GM12878 (cell line): ENCODE data around the gene FAT1. TPM values are rescaled to one million over a fixed set of nuclear protein-coding genes. Genes with fewer than 3 reads are reported as not detected.

Experiments
- ATAC-seq: fragments of 200-7000 bp; cut with Tn5 transposase; 3 replicates; pipeline ENCODE4 v1.9.1; 2020; ENCODE audit warnings: mild to moderate bottlenecking, moderate library complexity
- BruUV-seq: library from RNA; stranded (reverse); fragments of 400-500 nt; replicated peaks from 2 replicates; lab custom pipeline; 2021; lab: Mats Ljungman, UMichigan
- CTCF ChIA-PET: fragments of 300-600 bp; sonication (Branson Sonifier 250); formaldehyde crosslinking; extraction: SDS; loops from one replicate; lab custom pipeline; 2021; ENCODE audit warnings: inconsistent platforms; lab: Yijun Ruan, JAX
- POLR2A ChIA-PET: fragments of 350-600 bp; formaldehyde crosslinking; extraction: SDS; loops from one replicate; lab custom pipeline; 2021; ENCODE audit warnings: inconsistent platforms; lab: Charles Lee
- RAD21 ChIA-PET: fragments of 300-600 bp; sonication (Branson Sonifier 250); formaldehyde crosslinking; loops from one replicate; lab custom pipeline; 2023; ENCODE audit warnings: antibody characterized with exemption; ENCODE audit not compliant: unreplicated experiment; lab: Charles Lee
- SMC1A ChIA-PET: fragments of 300-600 bp; sonication (Branson Sonifier 250); formaldehyde crosslinking; loops from one replicate; lab custom pipeline; 2023; ENCODE audit not compliant: unreplicated experiment, uncharacterized antibody; lab: Charles Lee
- DNase-seq: peaks from one replicate; pipeline ENCODE4 v3.0.0-alpha.2; 2011; ENCODE audit warnings: low read depth, low spot score
- FAIRE-seq: peaks from 3 replicates; lab custom pipeline; 2011; peaks lifted over from hg19 to GRCh38; lab: Jason Lieb, UNC
- H2AFZ ChIP-seq: 2 replicates; pipeline ENCODE4 v1.6.0; 2011; ENCODE audit warnings: low read depth, low read length, control low read depth; ENCODE audit not compliant: control insufficient read depth
- H3K27ac ChIP-seq: 2 replicates; pipeline ENCODE4 v1.5.1; 2011; ENCODE audit warnings: control low read depth; ENCODE audit not compliant: control insufficient read depth, insufficient read depth
- H3K27me3 ChIP-seq, 2 experiments: replicated peaks in 1 of 2; 2 replicates each; pipeline versions ENCODE4 v1.6.0 to v1.6.1; 2011; ENCODE audit warnings: low read length in 1 of 2; ENCODE audit not compliant: control insufficient read depth in 2 of 2, insufficient read depth in 2 of 2
- H3K36me3 ChIP-seq, 2 experiments: 2 replicates each; pipeline ENCODE4 v1.5.1; 2011; ENCODE audit warnings: low read length in 1 of 2; ENCODE audit not compliant: control insufficient read depth in 2 of 2, insufficient read depth in 2 of 2
- H3K4me1 ChIP-seq: 2 replicates; pipeline ENCODE4 v1.6.1; 2011; ENCODE audit warnings: mild to moderate bottlenecking, low read length, moderate library complexity, mixed read lengths; ENCODE audit not compliant: control insufficient read depth, insufficient read depth
- H3K4me2 ChIP-seq: 2 replicates; pipeline ENCODE4 v1.6.0; 2011; ENCODE audit warnings: control low read depth; ENCODE audit not compliant: control insufficient read depth, insufficient read depth
- H3K4me3 ChIP-seq: fragments of 200-600 bp; sonication (generic); 2 replicates; pipeline ENCODE4 v1.5.1; 2016
- H3K79me2 ChIP-seq: 2 replicates; pipeline ENCODE4 v1.6.0; 2011; ENCODE audit warnings: low read length; ENCODE audit not compliant: control insufficient read depth, insufficient read depth
- H3K9ac ChIP-seq: 2 replicates; pipeline ENCODE4 v1.8.0; 2011; ENCODE audit warnings: low read length, control low read depth, mixed read lengths; ENCODE audit not compliant: control insufficient read depth, insufficient read depth
- H3K9me3 ChIP-seq: replicated peaks from 3 replicates; pipeline ENCODE4 v1.5.1; 2011; ENCODE audit warnings: mild to moderate bottlenecking, low read length; ENCODE audit not compliant: control insufficient read depth, insufficient read depth
- H4K20me1 ChIP-seq: 2 replicates; pipeline ENCODE4 v1.6.0; 2011; ENCODE audit not compliant: control insufficient read depth, insufficient read depth
- BACH1 ChIP-seq: fragments of 450-650 bp; IDR thresholded peaks from 2 replicates; pipeline ENCODE4 v1.6.1; 2017; ENCODE audit warnings: mild to moderate bottlenecking, borderline replicate concordance
- DPF2 ChIP-seq: fragments of 450-650 bp; IDR thresholded peaks from 2 replicates; pipeline ENCODE4 v1.6.1; 2017; ENCODE audit warnings: mild to moderate bottlenecking
- EED ChIP-seq: sonication (generic); IDR thresholded peaks from 2 replicates; pipeline ENCODE4 v1.6.1; 2016; ENCODE audit warnings: antibody characterized with exemption, low read depth
- ETV6 ChIP-seq, 2 experiments: fragments of 450-650 bp in 1 of 2; IDR thresholded peaks in 1 of 2; conservative IDR thresholded peaks in 1 of 2; 2 replicates each; pipeline ENCODE4 v1.6.1; 2014; ENCODE audit warnings: antibody characterized with exemption in 1 of 2, borderline replicate concordance in 1 of 2, low read depth in 1 of 2, mild to moderate bottlenecking in 1 of 2, moderate library complexity in 1 of 2
- EZH2 ChIP-seq: IDR thresholded peaks from 2 replicates; pipeline ENCODE4 v1.6.1; 2012; ENCODE audit warnings: low read depth, mild to moderate bottlenecking, control low read depth, inconsistent platforms, low read length, borderline replicate concordance; ENCODE audit not compliant: control insufficient read depth
- HDAC6 ChIP-seq: fragments of 200-600 bp; sonication (generic); IDR thresholded peaks from one replicate; pipeline ENCODE4 v1.8.0; 2017; ENCODE audit warnings: antibody characterized with exemption; ENCODE audit not compliant: unreplicated experiment
- IKZF2 ChIP-seq, 2 experiments: fragments of 450-650 bp; IDR thresholded peaks; 2 replicates each; pipeline ENCODE4 v1.6.1; 2017; ENCODE audit warnings: mild to moderate bottlenecking in 2 of 2, moderate library complexity in 2 of 2
- MTA2 ChIP-seq: fragments of 450-650 bp; IDR thresholded peaks from 2 replicates; pipeline ENCODE4 v1.6.1; 2016; ENCODE audit warnings: low read depth, mild to moderate bottlenecking, moderate library complexity
- NFYA ChIP-seq: IDR thresholded peaks from 2 replicates; pipeline ENCODE4 v1.6.1; 2011; ENCODE audit warnings: low read depth, mild to moderate bottlenecking, low read length, improper control_type of control experiment, borderline replicate concordance
- NR2C2 ChIP-seq: IDR thresholded peaks from 2 replicates; pipeline ENCODE4 v1.6.1; 2011; ENCODE audit warnings: borderline replicate concordance, low read depth; ENCODE audit not compliant: control insufficient read depth, insufficient read length
- NR2F1 ChIP-seq: fragments of 450-650 bp; conservative IDR thresholded peaks from 2 replicates; pipeline ENCODE4 v1.6.1; 2017; ENCODE audit warnings: mild to moderate bottlenecking
- POU2F2 ChIP-seq: IDR thresholded peaks from 3 replicates; pipeline ENCODE4 v1.6.1; 2011; ENCODE audit warnings: low read depth, mild to moderate bottlenecking, low read length, borderline replicate concordance
- SUPT20H ChIP-seq: IDR thresholded peaks from 2 replicates; pipeline ENCODE4 v1.6.1; 2011; ENCODE audit warnings: low read depth, mild to moderate bottlenecking, low read length, moderate library complexity, borderline replicate concordance; ENCODE audit not compliant: control insufficient read depth
- TAF1 ChIP-seq: IDR thresholded peaks from 2 replicates; pipeline ENCODE4 v1.6.1; 2011; ENCODE audit warnings: mild to moderate bottlenecking, low read depth, low read length, borderline replicate concordance
- WGBS: methylation state at CpG from one replicate; pipeline ENCODE4 v1.1.6; 2016; ENCODE audit warnings: low lambda C conversion rate; ENCODE audit not compliant: insufficient replicate concordance, insufficient coverage; ENCODE audit errors: missing lambda C conversion rate; 5-methylcytosine and 5-hydroxymethylcytosine counted together
- in situ Hi-C: fragments of 300-500 bp; cut with MboI; formaldehyde crosslinking; loops from 9 replicates; pipeline ENCODE4 v1.14.3; 2018; ENCODE audit warnings: mixed read lengths
- intact Hi-C: fragments of 100-400 bp; cut with micrococcal nuclease; formaldehyde crosslinking; loops from one replicate; pipeline ENCODE4 v1.14.2; 2022; ENCODE audit not compliant: unreplicated experiment
- polyA plus RNA-seq, 11 experiments: library from polyadenylated mRNA; depleted of rRNA in 4 of 11; unstranded in 6 of 11; stranded (reverse) in 5 of 11; fragments of >200 nt; fragmentation: Nextera tagmentation in 4 of 11; fragmentation: Illumina TruSeq in 1 of 11; extraction: Ambion mirVana in 4 of 11; extraction: Trizol in 1 of 11; gene quantifications; 1 replicate in 1 of 11; 2 replicates in 10 of 11; pipeline versions ENCODE4 v1.2.1 to v1.2.3, GENCODE V29; 2011 to 2016; ENCODE audit warnings: inconsistent platforms in 2 of 11, missing spikeins in 2 of 11, low read depth in 1 of 11
- total RNA-seq, 4 experiments: library from RNA; depleted of rRNA in 3 of 4; stranded (reverse); fragments of >200 nt in 3 of 4; fragmentation: Illumina TruSeq in 1 of 4; extraction: Trizol in 1 of 4; gene quantifications; 2 replicates each; pipeline versions ENCODE4 v1.2.1 to v1.2.3, GENCODE V29; 2013 to 2021
- TF ChIP-seq, protein P1 (sequence below): fragments of 450-650 bp; IDR thresholded peaks from 2 replicates; pipeline ENCODE4 v1.6.1; 2017; ENCODE audit warnings: antibody characterized with exemption, mild to moderate bottlenecking, moderate library complexity

FAT1 gene
- total and polyA plus RNA-seq, 10 of the 15 experiments (the other 5 are each of a cell fraction or from before 2014, with no cell fraction given) = 0.04 to 11.8 (median 0.11) TPM; not detected in 1

DNA sequence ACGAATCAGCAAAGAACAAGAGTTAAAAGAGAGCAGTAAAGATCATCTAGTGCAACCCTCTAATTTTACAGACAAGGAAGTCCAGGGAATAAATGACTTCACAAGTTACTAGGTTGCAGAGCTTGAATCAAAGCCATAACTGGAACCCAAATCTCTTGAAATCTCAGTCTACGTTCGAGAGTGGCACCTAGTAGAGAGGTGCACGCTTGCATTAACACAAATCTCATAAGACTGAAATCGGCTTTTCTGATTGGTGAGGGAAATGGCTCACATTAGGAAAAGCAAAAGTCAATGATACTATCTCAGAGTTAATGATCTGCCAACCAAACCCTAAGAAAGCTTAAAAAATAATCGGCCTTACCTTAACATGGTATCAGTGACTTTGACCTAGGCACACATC lies 43.0 kb downstream of the FAT1 start:
- intact Hi-C loops (no loop called here), in situ Hi-C loops (no loop called here)
- Histone ChIP-seq H3K4me3 (no peak overlapping the region), H3K27ac (no peak overlapping the region), H3K9ac (no peak overlapping the region), H3K79me2 (no peaks in the 10 kb centered on the region), H3K4me1 (no peaks in the 10 kb centered on the region), H4K20me1 (no peaks in the 10 kb centered on the region), H3K36me3 (no peaks in the 10 kb centered on the region), H3K4me2 (no peak overlapping the region), H3K27me3 (no peaks in the 10 kb centered on the region), H3K9me3 (no peaks in the 10 kb centered on the region), H2AFZ (no peak overlapping the region)
- POLR2A ChIA-PET = no interaction called here
- FAIRE-seq = no peak
- ATAC-seq = no peak
- RAD21 ChIA-PET = no interaction called here
- DNase-seq = no peak
- SMC1A ChIA-PET = no interaction called here
- 22% methylated on average over 6 of the region's 6 CpGs for WGBS
- TF ChIP-seq HDAC6 = no peak
- no peak for TF ChIP-seq BACH1
- no TSS peak for BruUV-seq
- CTCF ChIA-PET = no interaction called here

DNA sequence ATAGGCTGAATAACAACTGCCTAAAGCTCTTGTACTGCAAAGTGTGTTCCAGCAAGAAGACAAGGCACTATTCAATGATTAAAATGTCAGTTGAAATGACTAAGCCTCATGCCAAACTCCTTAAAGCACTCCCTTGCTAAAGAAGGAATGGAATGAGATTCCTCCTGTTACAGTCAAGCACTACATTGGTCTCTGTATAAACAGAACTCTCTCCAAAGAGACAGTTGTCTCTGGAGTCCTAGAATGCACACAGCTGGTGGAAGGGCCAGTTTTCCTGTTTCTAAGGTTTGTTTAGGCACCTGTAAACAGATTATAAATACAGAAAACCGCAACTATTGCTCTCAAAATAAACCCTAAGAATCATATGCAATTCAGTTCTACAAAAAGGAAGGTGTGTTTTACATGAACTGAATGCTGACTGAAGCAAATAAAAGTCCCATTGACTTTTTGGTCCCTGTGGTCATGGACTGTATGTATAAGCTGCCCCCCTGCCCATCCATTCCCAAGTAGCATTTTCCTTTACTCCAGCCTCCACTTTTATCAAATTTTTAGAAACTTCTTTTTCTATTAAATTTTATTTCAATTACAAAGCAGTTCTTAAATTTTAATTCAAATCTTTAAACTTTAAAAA lies 47.0 kb downstream of the FAT1 start:
- no TSS peak for BruUV-seq
- DNase-seq (no peak), FAIRE-seq (no peak), ATAC-seq (no peak)
- no peak overlapping the region for H2AFZ ChIP-seq
- RAD21 ChIA-PET = no interaction called here
- H3K9me3 ChIP-seq = no peaks in the 10 kb centered on the region
- no peaks in the 10 kb centered on the region for H4K20me1 ChIP-seq
- no peak overlapping the region for H3K27ac ChIP-seq
- TF ChIP-seq, protein P1, sequence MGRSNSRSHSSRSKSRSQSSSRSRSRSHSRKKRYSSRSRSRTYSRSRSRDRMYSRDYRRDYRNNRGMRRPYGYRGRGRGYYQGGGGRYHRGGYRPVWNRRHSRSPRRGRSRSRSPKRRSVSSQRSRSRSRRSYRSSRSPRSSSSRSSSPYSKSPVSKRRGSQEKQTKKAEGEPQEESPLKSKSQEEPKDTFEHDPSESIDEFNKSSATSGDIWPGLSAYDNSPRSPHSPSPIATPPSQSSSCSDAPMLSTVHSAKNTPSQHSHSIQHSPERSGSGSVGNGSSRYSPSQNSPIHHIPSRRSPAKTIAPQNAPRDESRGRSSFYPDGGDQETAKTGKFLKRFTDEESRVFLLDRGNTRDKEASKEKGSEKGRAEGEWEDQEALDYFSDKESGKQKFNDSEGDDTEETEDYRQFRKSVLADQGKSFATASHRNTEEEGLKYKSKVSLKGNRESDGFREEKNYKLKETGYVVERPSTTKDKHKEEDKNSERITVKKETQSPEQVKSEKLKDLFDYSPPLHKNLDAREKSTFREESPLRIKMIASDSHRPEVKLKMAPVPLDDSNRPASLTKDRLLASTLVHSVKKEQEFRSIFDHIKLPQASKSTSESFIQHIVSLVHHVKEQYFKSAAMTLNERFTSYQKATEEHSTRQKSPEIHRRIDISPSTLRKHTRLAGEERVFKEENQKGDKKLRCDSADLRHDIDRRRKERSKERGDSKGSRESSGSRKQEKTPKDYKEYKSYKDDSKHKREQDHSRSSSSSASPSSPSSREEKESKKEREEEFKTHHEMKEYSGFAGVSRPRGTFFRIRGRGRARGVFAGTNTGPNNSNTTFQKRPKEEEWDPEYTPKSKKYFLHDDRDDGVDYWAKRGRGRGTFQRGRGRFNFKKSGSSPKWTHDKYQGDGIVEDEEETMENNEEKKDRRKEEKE = no peak
- TF ChIP-seq SUPT20H = no peak
- TF ChIP-seq IKZF2 (IDR thresholded peaks at IDR 0.05) = no peak
- TF ChIP-seq EED = no peak
- no peak for TF ChIP-seq TAF1
- TF ChIP-seq DPF2 = no peak
- no peak for TF ChIP-seq NR2C2
- no peak for TF ChIP-seq EZH2
- TF ChIP-seq NR2F1 = no peak
- TF ChIP-seq MTA2 = no peak
- TF ChIP-seq NFYA = no peak
- TF ChIP-seq ETV6 (conservative IDR thresholded peaks at IDR 0.05 in 1 of 2, IDR thresholded peaks at IDR 0.05 in 1 of 2; ENCODE audit: borderline replicate concordance in 1 of 2, low read depth in 1 of 2) = no peak
- TF ChIP-seq POU2F2 = no peak
- no peaks in the 10 kb centered on the region for H3K36me3 ChIP-seq
- no peak overlapping the region for H3K4me3 ChIP-seq
- 10% methylated on average over 1 of the region's 1 CpG for WGBS
- CTCF ChIA-PET = no interaction called here
- intact Hi-C loops (no loop called here), in situ Hi-C loops (no loop called here)
- SMC1A ChIA-PET = interaction anchor here (1.0 kb wide), 1 partner anchor 10 kb away, joined by 3 read pairs; no protein-coding TSS in a partner anchor
- no peak overlapping the region for H3K4me2 ChIP-seq
- H3K27me3 ChIP-seq = no peaks in the 10 kb centered on the region
- no peaks in the 10 kb centered on the region for H3K79me2 ChIP-seq
- POLR2A ChIA-PET = no interaction called here
- H3K9ac ChIP-seq = no peak overlapping the region
- H3K4me1 ChIP-seq = no peaks in the 10 kb centered on the region
